GM18508 (cell line): ENCODE data around the gene PIP5K1B.

Experiments used
- ATAC-seq: cut with Tn5 transposase; IDR thresholded peaks from one replicate; pipeline ENCODE4 v1.9.1; 2021; ENCODE audit warnings: moderate number of reproducible peaks; ENCODE audit not compliant: insufficient read depth, unreplicated experiment

PIP5K1B gene

DNA sequence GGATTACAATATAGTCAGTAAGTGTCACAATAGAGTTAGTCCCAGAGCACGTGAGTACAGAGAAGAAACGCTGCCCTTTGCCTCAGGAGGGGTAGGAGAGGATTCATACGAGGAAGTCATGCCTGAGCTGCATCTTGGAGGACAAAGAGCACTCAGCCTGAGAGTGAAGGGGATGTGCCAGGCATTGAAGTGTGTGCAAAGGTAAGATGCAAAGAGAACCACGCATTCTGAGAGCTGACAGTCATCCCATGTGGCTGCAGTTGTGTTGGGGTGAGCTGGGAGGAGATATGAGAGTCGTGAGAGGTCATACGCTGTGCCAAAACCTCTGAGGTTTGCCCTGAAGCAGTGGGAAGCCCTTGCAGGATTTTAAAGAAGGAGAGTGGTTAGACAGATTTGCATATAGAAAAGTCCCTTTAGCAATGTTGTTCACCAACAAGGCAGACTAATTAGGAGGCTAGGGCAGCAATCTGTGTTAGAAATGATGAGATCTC is 97.5 kb downstream of the PIP5K1B start:
- peak; percentile 87 for ATAC-seq

DNA sequence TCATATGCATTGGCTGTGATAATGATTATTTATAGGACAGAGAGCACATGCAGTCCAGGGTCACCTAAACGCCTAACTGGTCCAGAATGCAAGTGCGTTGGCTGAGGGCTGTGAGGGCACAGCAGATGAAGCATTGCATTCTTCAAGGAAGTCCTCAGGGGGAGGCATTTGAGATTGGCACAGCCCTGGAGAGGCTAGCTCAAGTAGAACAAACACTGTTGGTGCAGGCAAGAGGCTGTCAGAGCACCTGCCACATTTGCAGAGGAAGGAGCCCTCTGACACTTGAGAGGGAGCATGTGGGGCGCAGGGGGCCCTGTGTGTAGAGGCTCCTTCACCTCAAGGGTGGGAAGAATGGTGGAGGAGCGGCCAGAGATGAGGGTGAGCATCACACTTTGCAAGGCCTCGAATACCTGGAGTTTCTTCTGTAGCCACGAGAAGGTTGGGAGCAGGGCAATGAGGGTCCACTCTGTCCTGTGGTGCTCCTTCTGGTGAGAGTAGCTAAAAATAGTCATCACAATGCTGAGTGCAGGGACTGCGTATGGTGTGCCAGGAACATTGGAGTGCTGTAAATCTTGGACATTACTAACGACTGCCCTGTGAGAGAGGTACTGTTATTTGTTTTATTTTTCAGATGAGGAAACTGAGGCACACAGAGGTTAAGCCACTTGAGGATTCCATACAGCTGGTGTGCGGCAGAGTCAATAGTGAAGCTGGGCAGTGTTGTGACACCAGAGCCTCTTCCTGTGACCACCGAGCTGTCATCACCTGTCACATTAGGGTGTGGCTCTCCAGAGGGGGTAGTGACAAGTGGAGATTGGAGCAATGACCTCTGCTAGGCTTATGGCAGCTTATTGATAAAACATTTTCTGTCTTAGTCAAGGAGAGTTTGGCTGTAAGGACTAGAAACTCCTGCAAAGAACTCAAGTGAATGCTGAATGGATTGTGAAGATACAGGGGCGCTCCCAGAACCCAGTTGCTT is 100.2 kb downstream of the PIP5K1B start:
- no peak for ATAC-seq

DNA sequence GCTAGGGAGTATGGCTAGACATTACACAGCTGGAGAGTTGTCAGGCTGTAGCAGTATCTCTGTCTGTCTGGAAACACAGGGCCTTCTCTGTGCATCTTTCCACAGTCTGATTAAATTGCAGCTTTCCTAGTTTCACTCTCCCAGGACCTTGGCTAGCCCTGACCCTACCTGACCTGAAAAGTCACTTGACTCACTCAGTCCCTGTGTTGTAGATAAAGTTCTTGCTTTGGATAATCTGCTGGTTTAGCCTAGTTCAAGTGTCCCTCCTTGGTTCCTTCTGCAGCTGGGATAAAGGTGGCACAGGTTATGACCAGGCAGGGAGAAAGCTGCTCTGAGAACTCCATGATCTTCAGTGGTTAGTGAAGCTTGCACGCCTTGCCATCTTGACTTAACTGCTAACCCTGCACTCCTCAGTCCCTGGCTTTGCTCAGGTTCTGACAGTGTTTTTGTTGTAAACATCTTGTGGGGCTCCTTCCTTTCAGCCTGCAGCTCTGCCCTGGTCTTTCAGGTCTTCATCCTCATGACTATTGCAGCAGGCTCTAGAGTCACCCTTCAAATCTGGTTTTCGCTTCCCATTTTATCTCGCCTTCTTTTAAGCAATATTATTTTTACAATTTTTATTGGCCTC is 101.0 kb downstream of the PIP5K1B start:
- ATAC-seq: no peak

DNA sequence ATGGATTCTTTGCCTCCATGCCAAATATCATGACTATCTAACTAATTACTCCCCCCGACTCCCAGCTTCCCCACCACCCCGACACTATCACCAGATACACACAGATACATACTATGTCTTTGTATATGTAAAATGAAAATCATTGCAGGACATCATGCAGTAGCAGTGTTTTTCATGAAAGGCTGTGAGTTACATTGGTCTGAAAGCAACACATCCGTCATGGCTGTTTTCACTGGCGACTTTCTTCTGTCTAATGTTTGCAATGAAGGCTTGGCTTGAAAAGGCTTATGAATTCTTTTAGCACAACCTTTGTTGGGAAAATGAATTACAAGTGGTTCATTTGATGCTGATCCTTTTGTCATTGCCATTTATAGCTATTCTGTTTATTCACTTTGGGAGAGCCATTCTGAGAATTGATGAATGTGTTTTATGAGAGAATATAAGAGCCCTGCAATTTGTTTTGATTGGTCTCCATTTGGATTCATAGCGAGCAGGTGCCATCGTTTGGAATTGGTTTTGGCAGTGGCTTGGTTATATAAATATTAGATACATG is 103.4 kb downstream of the PIP5K1B start:
- no peak for ATAC-seq

DNA sequence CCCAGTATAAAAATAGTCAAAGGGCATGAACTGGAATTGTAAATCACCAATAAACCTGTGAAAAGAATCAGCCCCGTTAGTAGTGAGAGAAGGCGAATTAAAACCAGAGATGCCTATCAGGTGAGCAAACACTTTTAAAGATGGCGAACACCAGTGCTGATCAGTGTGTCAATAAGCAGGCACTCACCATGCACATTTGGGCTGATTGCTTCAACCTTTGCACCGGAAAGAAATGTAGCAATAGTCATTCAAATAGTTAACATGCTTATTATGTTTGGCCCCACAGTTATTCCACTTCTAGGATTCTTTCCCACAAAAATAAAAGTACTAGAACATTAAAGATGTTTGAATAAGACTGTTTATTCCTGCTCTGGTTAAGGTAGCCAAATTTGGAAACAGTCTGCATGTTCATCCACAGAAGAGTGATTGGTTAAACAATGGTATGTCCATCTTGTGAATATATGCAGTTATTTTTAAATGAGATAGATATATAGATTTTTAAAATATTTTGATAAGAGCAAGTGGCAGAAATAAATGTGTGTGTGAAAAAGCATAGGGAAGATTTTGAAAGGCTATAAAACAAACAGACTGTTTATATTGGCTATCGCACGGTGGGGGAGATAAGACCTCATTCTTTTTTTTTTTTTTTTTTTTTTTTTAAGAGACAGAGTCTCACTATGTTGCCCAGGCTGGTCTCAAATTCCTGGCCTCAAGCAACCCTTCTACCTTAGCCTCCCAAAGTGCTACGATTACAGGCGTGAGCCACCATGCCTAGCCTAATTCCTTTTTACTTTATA is 112.2 kb downstream of the PIP5K1B start:
- no peak for ATAC-seq

DNA sequence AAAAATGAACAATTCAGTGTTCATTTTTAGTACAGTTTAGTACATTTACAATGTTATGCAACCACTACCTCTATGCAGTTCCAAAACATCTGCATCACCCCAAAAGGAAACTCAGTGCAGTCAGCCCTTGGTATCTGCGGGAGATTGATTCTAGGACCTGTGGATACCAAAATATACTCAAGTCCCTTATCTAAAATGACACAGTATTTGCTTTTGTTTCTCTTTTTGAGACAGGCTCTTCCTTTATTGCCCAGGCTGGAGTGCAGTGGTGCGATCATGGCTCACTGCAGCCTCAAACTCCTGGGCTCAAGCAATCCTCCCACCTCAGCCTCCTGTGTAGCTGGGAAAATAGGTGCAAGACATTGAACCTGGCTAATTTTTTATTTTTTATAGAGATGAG is 114.0 kb downstream of the PIP5K1B start:
- no peak for ATAC-seq

DNA sequence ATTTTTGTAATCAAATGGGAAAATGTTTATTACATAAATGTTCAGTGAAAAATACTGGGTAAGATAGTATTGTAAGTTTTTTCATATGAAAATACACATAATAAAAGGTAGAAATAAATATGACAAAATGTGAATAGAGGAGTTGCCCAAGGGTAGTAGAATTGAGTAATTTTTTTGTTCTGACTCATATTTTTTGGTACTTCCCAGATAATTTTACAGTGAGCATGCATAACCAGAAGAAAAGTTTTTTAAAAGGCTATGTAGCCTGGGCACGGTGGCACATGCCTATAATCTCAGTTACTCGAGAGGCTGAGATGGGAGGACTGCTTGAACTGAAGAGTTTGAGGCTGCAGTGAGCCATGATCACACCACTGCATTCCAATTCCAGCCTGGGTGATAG is 116.9 kb downstream of the PIP5K1B start:
- ATAC-seq: no peak

DNA sequence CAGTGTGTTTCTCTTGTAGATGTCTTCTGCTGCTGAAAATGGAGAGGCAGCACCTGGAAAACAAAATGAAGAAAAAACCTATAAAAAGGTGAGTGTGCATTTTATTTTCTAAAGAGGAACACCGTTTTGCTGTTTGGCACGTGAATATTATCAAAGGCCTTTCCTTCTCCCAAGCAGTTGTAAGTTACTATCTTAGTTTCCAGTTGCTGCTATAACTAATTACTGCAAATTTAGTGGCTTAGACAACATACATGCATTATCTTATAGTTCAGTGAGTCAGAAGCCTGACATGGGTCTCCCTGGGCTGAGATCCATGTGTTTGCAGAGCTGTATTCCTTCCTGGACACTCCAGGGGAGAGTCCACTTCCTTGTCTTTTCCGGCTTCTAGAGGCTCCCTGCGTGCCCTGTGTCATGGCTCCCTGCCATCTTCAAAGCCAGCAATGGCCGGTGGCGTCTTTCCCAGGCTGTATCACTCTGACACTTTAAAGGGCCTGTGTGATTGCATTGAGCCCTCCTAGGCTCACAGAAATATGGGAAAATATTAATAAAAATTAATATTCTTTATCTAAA is 117.6 kb downstream of the PIP5K1B start:
- no peak for ATAC-seq

DNA sequence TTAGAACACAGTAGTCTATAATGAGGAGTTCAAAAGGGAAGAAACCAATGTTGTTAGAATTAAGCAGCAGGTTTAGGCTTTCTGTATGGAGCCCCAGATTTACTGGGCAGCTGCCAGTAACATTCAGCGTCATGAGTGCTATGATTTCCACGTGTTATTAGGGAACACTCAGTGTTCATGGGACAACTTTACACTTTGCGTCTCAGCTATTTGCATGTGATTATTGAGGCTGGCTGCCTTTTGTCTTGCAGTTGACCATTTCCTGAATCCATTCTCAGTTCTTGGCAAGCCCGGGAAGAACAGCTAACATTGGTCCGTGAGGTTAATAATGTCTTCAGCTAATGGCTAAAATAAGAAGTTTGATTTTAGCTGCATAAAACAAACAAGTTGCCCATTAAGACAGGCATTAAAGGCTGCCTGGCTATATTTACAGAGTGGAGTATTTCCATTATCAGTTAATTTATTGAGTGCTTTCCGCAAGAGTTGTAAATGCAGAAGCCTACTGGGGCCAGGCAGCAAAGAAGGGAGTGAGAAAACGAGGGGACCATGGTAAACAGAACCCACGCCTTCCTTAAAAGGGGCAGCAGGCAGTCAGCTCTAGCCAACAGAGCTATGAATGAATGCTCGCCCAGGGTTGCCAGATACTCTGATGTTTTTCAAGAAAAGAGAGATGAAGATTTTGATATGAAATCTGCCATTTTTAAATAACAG is 120.9 kb downstream of the PIP5K1B start:
- no peak for ATAC-seq

DNA sequence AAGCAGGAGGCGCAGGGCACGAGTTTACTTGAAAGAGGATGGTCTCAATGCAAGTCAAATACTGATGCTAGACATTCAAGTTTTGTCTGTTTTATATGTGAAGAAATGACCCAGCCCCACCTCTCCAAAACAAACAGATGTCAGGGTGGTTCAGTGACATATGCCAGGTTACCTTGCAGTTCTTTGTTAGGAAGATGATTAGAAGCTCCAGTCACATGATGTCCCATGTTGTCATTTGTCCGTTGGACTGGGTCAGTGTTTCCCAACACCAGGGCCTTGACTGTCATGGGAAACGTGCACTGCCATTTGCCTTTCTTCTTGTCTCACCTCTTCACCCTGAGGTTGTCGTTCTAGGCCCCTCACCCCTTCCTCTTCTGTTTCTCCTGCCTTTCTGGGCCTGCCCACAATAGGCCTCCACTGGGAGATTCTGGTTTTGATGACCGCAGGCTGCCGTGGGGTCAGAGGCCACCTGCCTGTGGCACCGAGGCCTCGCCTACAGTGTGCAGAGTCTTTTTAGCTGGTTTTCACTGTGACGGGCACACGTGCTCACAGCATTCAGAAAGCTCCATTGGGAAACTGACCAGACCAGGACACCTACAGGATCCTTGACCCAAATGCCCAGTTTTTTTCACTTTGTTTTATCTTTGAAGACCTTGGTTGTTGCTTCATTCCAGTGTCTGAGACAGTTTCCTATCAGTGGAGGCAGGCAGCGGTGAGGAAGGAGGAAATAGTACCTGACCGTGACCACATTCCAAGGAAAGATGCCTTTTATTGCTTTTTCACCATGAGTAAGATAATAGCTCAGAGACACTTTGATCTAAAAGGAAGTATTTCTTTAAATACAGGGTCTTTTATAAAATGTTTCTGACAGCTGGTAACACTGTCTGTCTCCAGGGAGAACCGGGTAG is 123.1 kb downstream of the PIP5K1B start:
- ATAC-seq: no peak

DNA sequence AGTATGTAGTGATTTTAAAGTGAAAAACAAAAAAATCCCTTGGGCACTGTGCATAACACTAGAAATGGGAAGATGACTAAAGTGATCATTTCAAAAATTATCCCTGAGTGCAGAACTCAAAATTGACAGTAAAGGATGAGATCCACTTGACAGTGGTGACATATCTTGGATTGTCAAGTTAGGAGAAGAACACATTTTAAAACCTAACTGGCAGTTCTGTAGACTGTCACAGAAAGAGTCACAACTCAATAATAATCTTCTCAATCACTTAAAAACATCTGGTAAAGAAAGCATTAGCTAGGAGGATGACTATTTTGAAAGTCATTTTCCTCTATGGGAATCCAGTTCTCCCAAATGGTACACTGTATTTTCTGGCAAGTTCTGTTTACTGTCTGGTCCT is 127.1 kb downstream of the PIP5K1B start:
- ATAC-seq: no peak

DNA sequence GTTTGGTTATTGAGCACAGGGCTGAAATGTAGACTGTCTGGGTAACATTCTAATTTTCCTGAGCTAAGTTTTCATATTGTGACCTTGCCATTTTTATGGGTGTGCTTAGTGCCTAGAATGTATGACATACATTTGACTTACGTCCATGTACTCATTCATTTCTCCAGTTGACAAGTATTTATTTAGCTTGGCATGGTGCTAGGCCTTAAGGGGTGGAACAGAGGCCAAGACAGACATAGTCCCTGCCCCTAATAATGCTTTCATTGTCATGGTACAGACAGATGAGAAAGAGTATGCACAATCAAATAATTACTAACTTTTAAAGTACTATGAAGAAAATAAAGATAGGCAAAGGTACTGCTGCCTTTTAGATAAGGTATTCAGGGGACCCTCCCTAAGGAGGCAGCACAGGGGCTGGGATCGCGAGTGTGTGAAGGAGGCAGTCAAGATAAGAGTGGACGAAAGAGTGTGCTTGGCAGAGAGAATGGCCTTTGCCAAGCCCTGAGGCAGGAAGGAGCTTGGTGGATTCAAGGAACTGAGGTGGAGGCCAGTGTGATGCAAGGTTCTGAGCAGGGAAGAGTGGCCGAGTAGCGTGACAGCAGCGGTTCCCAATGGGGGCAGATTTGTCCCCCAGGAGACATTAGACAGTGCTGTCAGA is 128.0 kb downstream of the PIP5K1B start:
- ATAC-seq: no peak

DNA sequence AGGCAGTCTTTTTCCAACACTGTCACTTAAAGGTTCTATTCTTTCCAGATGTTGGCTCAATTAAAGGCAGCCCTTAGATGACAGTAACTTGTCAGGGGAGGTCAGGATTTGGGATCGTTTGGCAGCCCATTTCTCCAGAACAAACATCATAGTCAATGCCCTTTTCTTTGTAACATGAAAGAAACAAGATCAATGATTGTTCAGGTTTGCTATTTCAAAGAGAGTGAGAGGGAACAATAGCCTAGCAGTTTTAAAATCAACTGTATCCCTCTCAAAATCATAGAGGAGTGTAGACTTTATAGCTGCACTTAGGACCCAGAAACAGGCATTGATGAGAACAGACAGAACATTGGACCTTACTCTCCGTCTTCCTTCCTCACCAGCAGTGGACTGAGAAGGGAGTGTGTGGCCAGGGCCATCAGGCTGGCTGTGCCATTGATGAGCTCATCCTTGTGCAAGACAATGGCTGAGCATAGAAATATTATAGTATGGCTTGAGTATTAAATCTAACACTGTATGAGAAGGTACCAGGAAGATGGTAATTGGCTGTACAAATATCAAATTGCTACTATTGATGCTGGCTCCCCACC is 130.0 kb downstream of the PIP5K1B start:
- no peak for ATAC-seq

DNA sequence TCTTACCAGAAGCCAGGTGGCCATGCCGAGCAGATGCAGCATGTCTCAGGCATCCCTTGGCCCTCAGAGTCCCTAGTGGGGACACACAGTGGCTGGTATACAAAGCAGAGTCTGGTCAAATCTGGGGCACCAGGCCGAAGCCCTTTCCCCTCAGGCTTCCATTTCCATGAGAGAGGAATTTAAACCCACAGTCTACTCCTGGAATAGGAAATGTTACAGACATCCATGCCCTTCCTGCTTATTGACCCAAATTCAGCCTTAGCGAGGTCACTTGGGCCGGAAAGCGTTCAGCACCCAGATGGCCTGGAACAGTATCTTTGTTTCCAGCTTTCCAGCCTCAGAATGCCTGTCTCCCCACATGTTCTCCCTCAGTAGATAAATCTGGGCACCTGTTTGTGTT is 131.7 kb downstream of the PIP5K1B start:
- ATAC-seq: no peak

DNA sequence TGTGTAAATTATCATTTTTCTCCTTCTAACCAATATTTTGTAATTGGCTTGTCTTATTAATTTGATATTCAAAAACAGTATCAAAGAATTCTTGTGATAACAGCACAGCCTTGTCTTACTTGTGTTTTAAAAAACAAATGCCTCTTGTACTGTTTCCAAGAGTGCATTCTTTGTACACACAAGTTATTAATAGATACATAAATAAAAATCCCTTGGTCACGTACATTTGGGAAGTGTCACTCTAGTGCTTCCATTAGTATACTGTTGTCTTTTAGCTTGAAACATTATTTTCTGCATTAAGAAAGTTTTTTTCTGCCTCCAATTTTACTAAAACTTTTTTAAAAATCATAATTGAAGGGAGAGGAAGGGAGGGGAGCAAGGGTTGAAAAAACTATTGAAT is 133.2 kb downstream of the PIP5K1B start:
- no peak for ATAC-seq

DNA sequence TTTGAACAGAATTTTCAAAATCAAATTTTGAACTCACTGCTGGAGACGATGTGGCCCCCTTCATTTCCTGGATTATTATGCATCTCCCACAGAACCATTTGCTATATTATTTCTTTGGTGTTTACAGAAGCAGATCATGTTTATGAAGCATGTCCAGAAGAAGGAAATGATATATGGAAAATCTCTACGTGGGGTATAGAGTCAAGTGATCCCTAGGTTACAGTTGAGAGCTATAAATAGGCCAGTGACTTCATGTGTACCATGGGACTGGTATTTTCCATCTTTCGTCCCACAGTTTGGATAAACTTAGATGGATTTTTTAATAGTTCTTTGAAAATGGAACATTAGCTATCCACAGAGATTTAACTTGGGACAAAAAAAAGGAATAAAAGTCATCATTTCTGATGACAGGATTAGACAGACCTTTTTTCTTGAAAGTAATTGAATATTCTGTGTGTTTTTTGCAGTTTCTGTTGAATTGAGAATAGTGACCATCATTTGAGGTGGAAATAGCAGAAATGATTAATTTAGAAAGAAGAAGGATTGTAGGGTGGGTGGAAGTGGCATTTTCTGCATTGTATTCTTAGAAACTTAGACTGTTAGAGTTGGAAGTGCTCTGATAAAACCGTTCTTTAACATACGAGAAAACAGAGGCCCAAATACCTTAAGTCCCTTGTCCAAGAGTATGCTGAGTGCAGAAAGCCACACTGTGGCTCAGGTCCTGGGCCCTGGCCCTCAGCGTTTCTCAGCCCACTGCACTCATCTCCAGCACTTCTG is 136.4 kb downstream of the PIP5K1B start:
- no peak for ATAC-seq

DNA sequence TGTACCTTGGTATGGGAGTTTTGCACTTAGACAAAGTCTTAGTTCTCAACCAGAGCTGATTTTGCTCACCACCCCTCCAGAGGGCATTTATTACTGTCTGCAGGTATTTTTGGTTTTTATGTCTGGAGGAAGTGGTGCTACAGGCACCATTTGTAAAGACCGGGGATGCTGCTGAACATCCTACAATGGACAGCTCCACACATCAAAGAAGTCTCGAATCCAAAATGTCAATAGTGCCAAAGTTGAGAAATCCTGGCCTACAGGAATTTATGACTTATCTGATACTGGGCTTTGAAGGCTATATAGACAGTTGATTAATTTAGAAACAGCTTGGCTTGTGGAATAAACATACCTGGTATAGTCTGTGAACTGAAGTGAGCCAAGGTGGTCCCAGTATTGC is 137.5 kb downstream of the PIP5K1B start:
- no peak for ATAC-seq
